ENCODE data around the gene RSU1.

The RSU1 gene

GRCh38 chr10:16609211-16609610 is 208.0 kb downstream of the RSU1 start:
- DNase-seq: no peak

- no peak for DNase-seq
These were observed 210.3 kb downstream of the RSU1 start for GRCh38 chr10:16606923-16607322.

- no peak for DNase-seq
These were observed 210.8 kb downstream of the RSU1 start for GRCh38 chr10:16606421-16606820.

GRCh38 chr10:16603308-16603707 is 213.9 kb downstream of the RSU1 start:
- DNase-seq: no peak

- no peak for DNase-seq
These were observed 215.0 kb downstream of the RSU1 start for GRCh38 chr10:16602104-16602775.

GRCh38 chr10:16599662-16600061 is 217.6 kb downstream of the RSU1 start:
- no peak for DNase-seq

- no peak for DNase-seq
These were observed 219.6 kb downstream of the RSU1 start for GRCh38 chr10:16597656-16598055.

GRCh38 chr10:16592378-16592777 is 224.8 kb downstream of the RSU1 start:
- DNase-seq: no peak

GRCh38 chr10:16586358-16587138 is 230.7 kb downstream of the RSU1 start:
- no peak for DNase-seq

GRCh38 chr10:16585103-16585502 is 232.1 kb downstream of the RSU1 start:
- DNase-seq: no peak

GRCh38 chr10:16583382-16583781 is 233.8 kb downstream of the RSU1 start:
- DNase-seq: peak in 1 of 56 donors; percentile 4

GRCh38 chr10:16581202-16581601 is 236.0 kb downstream of the RSU1 start:
- DNase-seq: no peak

GRCh38 chr10:16570731-16571130 is 246.5 kb downstream of the RSU1 start:
- DNase-seq: no peak

GRCh38 chr10:16566202-16566805 is 250.9 kb downstream of the RSU1 start:
- DNase-seq: no peak

- DNase-seq: no peak
These were observed 251.6 kb downstream of the RSU1 start for GRCh38 chr10:16565604-16566003.

GRCh38 chr10:16562891-16563290 is 254.3 kb downstream of the RSU1 start:
- no peak for DNase-seq

- DNase-seq: no peak
These were observed 257.9 kb downstream of the RSU1 start for GRCh38 chr10:16559236-16559773.

- no peak for DNase-seq
These were observed 269.3 kb downstream of the RSU1 start for GRCh38 chr10:16547973-16548372.

GRCh38 chr10:16545116-16545736 is 272.0 kb downstream of the RSU1 start:
- DNase-seq: no peak

- DNase-seq: no peak
These were observed 272.6 kb downstream of the RSU1 start for GRCh38 chr10:16544591-16544990.

- DNase-seq: no peak
These were observed 273.1 kb downstream of the RSU1 start for GRCh38 chr10:16544099-16544498.
